K562 (cell line): Measurements from ENCODE around the gene SND1.

Experiments
- ARHGAP35 ChIP-seq: fragments of 450-650 bp; IDR thresholded peaks from 2 replicates; pipeline ENCODE4 v1.6.1; 2018; ENCODE audit not compliant: partially characterized antibody
- BACH1 ChIP-seq: fragments of 200-800 bp; sonication (Bioruptor generic); IDR thresholded peaks from 2 replicates; pipeline ENCODE4 v1.6.1; 2016; ENCODE audit warnings: missing genetic modification characterization, missing compliant biosample characterization
- CEBPG ChIP-seq, 3 experiments: fragments of 200-800 bp in 1 of 3; sonication (Bioruptor generic) in 1 of 3; sonication (generic) in 1 of 3; formaldehyde crosslinking in 1 of 3; IDR thresholded peaks in 2 of 3; conservative IDR thresholded peaks in 1 of 3; 2 replicates each; pipeline versions ENCODE4 v1.6.1 to v1.8.0; 2016 to 2022; ENCODE audit warnings: missing compliant biosample characterization in 2 of 3, missing genetic modification characterization in 2 of 3, mild to moderate bottlenecking in 1 of 3, missing genetic modification reagents in 1 of 3
- CHD2 ChIP-seq: IDR thresholded peaks from 2 replicates; pipeline ENCODE4 v1.6.1; 2011; ENCODE audit warnings: low read depth, low read length
- CTCF ChIP-seq, 3 experiments: IDR thresholded peaks in 2 of 3; conservative IDR thresholded peaks in 1 of 3; 2 replicates each; pipeline ENCODE4 v1.5.1; 2011 to 2012; ENCODE audit warnings: low read length in 3 of 3, mild to moderate bottlenecking in 3 of 3, control low read depth in 2 of 3, improper control_type of control experiment in 1 of 3, inconsistent platforms in 1 of 3, low read depth in 1 of 3, mixed read lengths in 1 of 3, moderate library complexity in 1 of 3; ENCODE audit not compliant: insufficient read depth in 2 of 3
- ETV5 ChIP-seq: sonication (generic); formaldehyde crosslinking; IDR thresholded peaks from 2 replicates; pipeline ENCODE4 v1.4.0; 2020; ENCODE audit warnings: low read depth, mild to moderate bottlenecking, missing genetic modification reagents
- HDAC2 ChIP-seq: fragments of 450-650 bp; IDR thresholded peaks from 2 replicates; pipeline ENCODE4 v1.6.1; 2016; ENCODE audit warnings: mild to moderate bottlenecking
- HSF4 ChIP-seq: fragments of 250-450 bp; sonication (Bioruptor Pico); IDR thresholded peaks from 2 replicates; pipeline ENCODE4 v2.1.2; 2022; ENCODE audit warnings: mild to moderate bottlenecking, moderate library complexity, borderline replicate concordance
- MYNN ChIP-seq, 2 experiments: sonication (generic); formaldehyde crosslinking in 1 of 2; IDR thresholded peaks; 2 replicates each; pipeline versions ENCODE4 v1.5.0 to v1.6.1; 2016 to 2020; ENCODE audit warnings: antibody characterized with exemption in 1 of 2, missing genetic modification reagents in 1 of 2
- TRIM28 ChIP-seq: fragments of 450-650 bp; IDR thresholded peaks from 2 replicates; pipeline ENCODE4 v1.6.1; 2017
- ZNF699 ChIP-seq: fragments of 250-450 bp; sonication (Bioruptor Pico); IDR thresholded peaks from 2 replicates; pipeline ENCODE4 v1.8.0; 2021; ENCODE audit warnings: mild to moderate bottlenecking, moderate library complexity; ENCODE audit not compliant: insufficient replicate concordance
- TF ChIP-seq, protein P1 (sequence below): fragments of 250-450 bp; sonication (Bioruptor Pico); IDR thresholded peaks from 2 replicates; pipeline ENCODE4 v1.5.0; 2020; ENCODE audit warnings: mild to moderate bottlenecking, borderline replicate concordance
- TF ChIP-seq, protein P2 (sequence below): fragments of 450-650 bp; IDR thresholded peaks from 2 replicates; pipeline ENCODE4 v1.6.1; 2018; ENCODE audit not compliant: partially characterized antibody

GRCh38 chr7:127680983-127681382, 29.0 kb downstream of the SND1 start:
- TF ChIP-seq CHD2 (no peak), HDAC2 (no peak), CTCF (IDR thresholded peaks at IDR 0.05 in 2 of 3, conservative IDR thresholded peaks at IDR 0.05 in 1 of 3; ENCODE audit: insufficient read depth in 2 of 3, low read depth in 1 of 3, low read length in 3 of 3) (no peak), ETV5 (CRISPR knock-in tag) (no peak), ARHGAP35 (no peak), MYNN (IDR thresholded peaks at IDR 0.05) (no peak), MYNN (CRISPR knock-in tag; IDR thresholded peaks at IDR 0.05) (no peak), TRIM28 (no peak), CEBPG (CRISPR knock-in tag; IDR thresholded peaks at IDR 0.05) (no peak), CEBPG (tag; conservative IDR thresholded peaks at IDR 0.05 in 1 of 2, IDR thresholded peaks at IDR 0.05 in 1 of 2) (no peak), BACH1 (tag) (no peak), HSF4 (CRISPR knock-in tag) (no peak), ZNF699 (CRISPR knock-in tag) (no peak)
- TF ChIP-seq, protein P1, sequence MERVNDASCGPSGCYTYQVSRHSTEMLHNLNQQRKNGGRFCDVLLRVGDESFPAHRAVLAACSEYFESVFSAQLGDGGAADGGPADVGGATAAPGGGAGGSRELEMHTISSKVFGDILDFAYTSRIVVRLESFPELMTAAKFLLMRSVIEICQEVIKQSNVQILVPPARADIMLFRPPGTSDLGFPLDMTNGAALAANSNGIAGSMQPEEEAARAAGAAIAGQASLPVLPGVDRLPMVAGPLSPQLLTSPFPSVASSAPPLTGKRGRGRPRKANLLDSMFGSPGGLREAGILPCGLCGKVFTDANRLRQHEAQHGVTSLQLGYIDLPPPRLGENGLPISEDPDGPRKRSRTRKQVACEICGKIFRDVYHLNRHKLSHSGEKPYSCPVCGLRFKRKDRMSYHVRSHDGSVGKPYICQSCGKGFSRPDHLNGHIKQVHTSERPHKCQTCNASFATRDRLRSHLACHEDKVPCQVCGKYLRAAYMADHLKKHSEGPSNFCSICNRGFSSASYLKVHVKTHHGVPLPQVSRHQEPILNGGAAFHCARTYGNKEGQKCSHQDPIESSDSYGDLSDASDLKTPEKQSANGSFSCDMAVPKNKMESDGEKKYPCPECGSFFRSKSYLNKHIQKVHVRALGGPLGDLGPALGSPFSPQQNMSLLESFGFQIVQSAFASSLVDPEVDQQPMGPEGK (CRISPR knock-in tag), result no peak
- TF ChIP-seq, protein P2, sequence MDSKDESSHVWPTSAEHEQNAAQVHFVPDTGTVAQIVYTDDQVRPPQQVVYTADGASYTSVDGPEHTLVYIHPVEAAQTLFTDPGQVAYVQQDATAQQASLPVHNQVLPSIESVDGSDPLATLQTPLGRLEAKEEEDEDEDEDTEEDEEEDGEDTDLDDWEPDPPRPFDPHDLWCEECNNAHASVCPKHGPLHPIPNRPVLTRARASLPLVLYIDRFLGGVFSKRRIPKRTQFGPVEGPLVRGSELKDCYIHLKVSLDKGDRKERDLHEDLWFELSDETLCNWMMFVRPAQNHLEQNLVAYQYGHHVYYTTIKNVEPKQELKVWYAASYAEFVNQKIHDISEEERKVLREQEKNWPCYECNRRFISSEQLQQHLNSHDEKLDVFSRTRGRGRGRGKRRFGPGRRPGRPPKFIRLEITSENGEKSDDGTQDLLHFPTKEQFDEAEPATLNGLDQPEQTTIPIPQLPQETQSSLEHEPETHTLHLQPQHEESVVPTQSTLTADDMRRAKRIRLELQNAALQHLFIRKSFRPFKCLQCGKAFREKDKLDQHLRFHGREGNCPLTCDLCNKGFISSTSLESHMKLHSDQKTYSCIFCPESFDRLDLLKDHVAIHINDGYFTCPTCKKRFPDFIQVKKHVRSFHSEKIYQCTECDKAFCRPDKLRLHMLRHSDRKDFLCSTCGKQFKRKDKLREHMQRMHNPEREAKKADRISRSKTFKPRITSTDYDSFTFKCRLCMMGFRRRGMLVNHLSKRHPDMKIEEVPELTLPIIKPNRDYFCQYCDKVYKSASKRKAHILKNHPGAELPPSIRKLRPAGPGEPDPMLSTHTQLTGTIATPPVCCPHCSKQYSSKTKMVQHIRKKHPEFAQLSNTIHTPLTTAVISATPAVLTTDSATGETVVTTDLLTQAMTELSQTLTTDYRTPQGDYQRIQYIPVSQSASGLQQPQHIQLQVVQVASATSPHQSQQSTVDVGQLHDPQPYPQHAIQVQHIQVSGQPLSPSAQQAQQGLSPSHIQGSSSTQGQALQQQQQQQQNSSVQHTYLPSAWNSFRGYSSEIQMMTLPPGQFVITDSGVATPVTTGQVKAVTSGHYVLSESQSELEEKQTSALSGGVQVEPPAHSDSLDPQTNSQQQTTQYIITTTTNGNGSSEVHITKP, result no peak
